Epithelial cell of esophagus (primary cell): Measurements from ENCODE around the gene ZNF341.

ENCODE experiments used
- DNase-seq: peaks from one replicate; pipeline ENCODE4 v3.0.0; 2010; ENCODE audit warnings: low read depth
- H3K4me3 ChIP-seq: 2 replicates; pipeline ENCODE4 v1.5.1; 2011; ENCODE audit warnings: mild to moderate bottlenecking, low read length, control low read depth
- CTCF ChIP-seq: IDR thresholded peaks from 2 replicates; pipeline ENCODE4 v1.5.1; 2011; ENCODE audit warnings: low read depth, mild to moderate bottlenecking, low read length, control low read depth, inconsistent platforms; ENCODE audit not compliant: insufficient read depth; ENCODE audit errors: missing control alignments

ZNF341 gene

GRCh38 chr20:33781945-33782344, 50.1 kb downstream of the ZNF341 start:
- no peak for DNase-seq
- H3K4me3 ChIP-seq = no peak overlapping the region
- no peak for TF ChIP-seq CTCF

- no peak for TF ChIP-seq CTCF
- H3K4me3 ChIP-seq = no peak overlapping the region
- peak; percentile 21 for DNase-seq
Observed at GRCh38 chr20:33783256-33783655, 51.5 kb downstream of the ZNF341 start.

DNA sequence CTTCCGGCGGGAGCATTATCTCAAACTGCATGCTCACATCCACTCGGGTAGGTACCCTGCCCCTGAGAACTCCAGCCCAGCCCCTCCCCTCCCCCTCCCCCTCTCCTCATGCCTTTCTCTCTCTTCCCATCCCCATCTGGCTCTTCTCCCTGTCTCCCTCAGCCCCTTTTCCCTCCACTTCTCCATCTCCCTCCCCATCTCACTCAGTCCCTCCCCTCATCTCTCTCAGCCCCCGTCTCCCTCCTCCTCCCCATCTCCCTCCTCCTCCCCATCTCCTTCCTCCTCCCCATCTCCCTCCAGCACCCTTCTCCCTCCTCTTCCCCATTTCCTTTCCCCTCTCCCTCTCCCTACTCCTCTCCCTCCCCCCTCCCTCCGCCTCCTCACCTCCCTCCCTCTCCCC, 52.0 kb downstream of the ZNF341 start:
- H3K4me3 ChIP-seq = no peak overlapping the region
- no peak for DNase-seq
- TF ChIP-seq CTCF = no peak

- TF ChIP-seq CTCF = no peak
- DNase-seq = no peak
- no peak overlapping the region for H3K4me3 ChIP-seq
Observed at GRCh38 chr20:33784225-33784624, 52.4 kb downstream of the ZNF341 start.

DNA sequence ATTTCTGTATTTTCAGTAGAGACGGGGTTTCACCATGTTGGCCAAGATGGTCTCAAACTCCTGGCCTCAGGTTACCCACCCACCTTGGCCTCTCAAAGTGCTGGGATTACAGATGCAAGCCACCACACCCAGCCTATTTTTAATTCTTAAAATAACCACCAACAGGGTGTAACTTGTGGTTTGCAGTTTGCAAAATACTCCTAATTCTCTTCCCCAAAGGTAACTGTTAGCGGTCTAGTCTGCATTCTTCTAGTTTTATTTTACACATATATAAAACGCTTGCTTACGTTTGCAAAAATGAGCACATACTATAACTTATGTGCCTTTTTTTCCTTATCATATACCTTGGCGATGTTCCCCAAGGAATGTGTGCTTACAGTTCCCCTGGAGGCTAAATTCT, 53.7 kb downstream of the ZNF341 start:
- DNase-seq = no peak
- no peak for TF ChIP-seq CTCF
- H3K4me3 ChIP-seq = no peak overlapping the region

- no peak for DNase-seq
- no peak overlapping the region for H3K4me3 ChIP-seq
- TF ChIP-seq CTCF = no peak
Observed at GRCh38 chr20:33787253-33787891, 55.6 kb downstream of the ZNF341 start.

DNA sequence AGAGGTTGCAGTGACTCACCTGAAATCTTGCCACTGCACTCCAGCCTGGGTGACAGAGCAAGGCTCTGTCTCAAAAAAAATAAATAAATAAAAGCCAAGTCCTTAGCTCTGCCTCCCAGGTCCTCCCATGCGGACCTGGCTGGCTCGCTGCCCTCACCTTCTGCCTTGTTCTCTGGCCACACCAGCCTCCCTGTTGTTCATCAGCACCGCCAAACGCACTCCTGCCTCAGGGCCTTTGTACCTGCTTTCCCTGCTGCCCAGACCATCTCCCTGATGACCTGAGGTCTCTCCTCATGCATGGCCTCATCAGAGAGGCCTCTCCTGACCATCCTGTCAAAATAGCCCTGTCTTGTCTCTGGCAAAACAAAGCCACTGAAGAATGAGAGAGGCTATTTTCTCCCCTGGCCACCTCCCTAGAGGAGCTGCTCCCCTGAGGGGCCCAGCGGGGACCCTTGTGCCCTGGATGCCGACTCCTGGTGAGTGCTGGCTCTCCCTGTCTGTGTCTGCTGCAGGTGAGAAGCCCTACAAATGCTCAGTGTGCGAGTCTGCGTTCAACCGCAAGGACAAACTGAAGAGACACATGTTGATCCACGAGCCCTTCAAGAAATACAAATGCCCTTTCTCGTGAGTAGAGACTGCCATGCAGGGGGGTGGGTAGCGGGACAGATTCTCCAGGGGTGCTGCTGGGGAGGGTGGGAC, 56.7 kb downstream of the ZNF341 start:
- no peak overlapping the region for H3K4me3 ChIP-seq
- TF ChIP-seq CTCF = no peak
- no peak for DNase-seq
